ENCODE data around the gene MDFI.
"Not testable (repeated sequence)": the region's sequence is repeated elsewhere in the genome, so short reads cannot be mapped to it uniquely, and the experiment has no call there.

MDFI gene

GRCh38 chr6:41602864-41603608, 35.2 kb upstream of the MDFI start:
- peak; percentile 77 to 82 for DNase-seq

- DNase-seq = no peak
Observed at GRCh38 chr6:41604006-41604405, 34.3 kb upstream of the MDFI start.

- peak in 1 of 2 experiments; percentile 25 for DNase-seq
Observed at GRCh38 chr6:41605649-41606048, 32.6 kb upstream of the MDFI start.

- DNase-seq = no peak
Observed at GRCh38 chr6:41607036-41607435, 31.2 kb upstream of the MDFI start.

- DNase-seq = no peak
Observed at GRCh38 chr6:41607736-41608135, 30.5 kb upstream of the MDFI start.

- peak; percentile 51 to 83 for DNase-seq
Observed at GRCh38 chr6:41608443-41609151, 29.7 kb upstream of the MDFI start.

GRCh38 chr6:41614715-41615114, 23.6 kb upstream of the MDFI start:
- no peak for DNase-seq

GRCh38 chr6:41615311-41615710, 23.0 kb upstream of the MDFI start:
- DNase-seq = no peak

GRCh38 chr6:41618598-41618997, 19.7 kb upstream of the MDFI start:
- peak in 1 of 2 experiments; percentile 23 for DNase-seq

- not testable (repeated sequence) for DNase-seq
Observed at GRCh38 chr6:41619193-41619592, 19.1 kb upstream of the MDFI start.

- no peak for DNase-seq
Observed at GRCh38 chr6:41621367-41621766, 16.9 kb upstream of the MDFI start.

GRCh38 chr6:41621802-41622201, 16.5 kb upstream of the MDFI start:
- DNase-seq = no peak

- no peak for DNase-seq
Observed at GRCh38 chr6:41622206-41622988, 15.9 kb upstream of the MDFI start.

- no peak for DNase-seq
Observed at GRCh38 chr6:41623330-41623729, 14.9 kb upstream of the MDFI start.

- no peak for DNase-seq
Observed at GRCh38 chr6:41624621-41625380, 13.5 kb upstream of the MDFI start.

GRCh38 chr6:41625442-41625841, 12.8 kb upstream of the MDFI start:
- peak in 1 of 2 experiments; percentile 16 for DNase-seq

GRCh38 chr6:41626022-41626421, 12.2 kb upstream of the MDFI start:
- DNase-seq = no peak

GRCh38 chr6:41626917-41627316, 11.4 kb upstream of the MDFI start:
- no peak for DNase-seq

GRCh38 chr6:41629128-41629527, 9.1 kb upstream of the MDFI start:
- DNase-seq = no peak

GRCh38 chr6:41630069-41630468, 8.2 kb upstream of the MDFI start:
- DNase-seq = no peak

GRCh38 chr6:41630946-41631345, 7.3 kb upstream of the MDFI start:
- peak in 1 of 2 experiments; percentile 46 for DNase-seq

- DNase-seq = no peak
Observed at GRCh38 chr6:41633056-41633634, 5.1 kb upstream of the MDFI start.

Measured in NCI-H524 (cell line).